Thymus (tissue), 11 donors: ENCODE results near the gene RBM25. TPM values are rescaled to one million over a fixed set of nuclear protein-coding genes. Genes with fewer than 3 reads are reported as not detected.

Source experiments
- DNase-seq, 9 donors: peaks; one replicate each; pipeline ENCODE4 v3.0.0-alpha.2; 2013; ENCODE audit warnings: low spot score in 9 of 9, low read depth in 6 of 9, missing footprints in 1 of 9
- H3K27ac ChIP-seq, 2 donors: one replicate each; pipeline ENCODE4 v1.5.1; 2013; ENCODE audit warnings: control low read depth in 1 of 2, low read depth in 1 of 2, low read length in 1 of 2, mild to moderate bottlenecking in 1 of 2, moderate library complexity in 1 of 2
- H3K27me3 ChIP-seq, 2 donors: one replicate each; pipeline ENCODE4 v1.5.1; 2013; ENCODE audit warnings: low read length in 1 of 2; ENCODE audit not compliant: control insufficient read depth in 2 of 2, insufficient read depth in 1 of 2
- H3K36me3 ChIP-seq, 2 donors: one replicate each; pipeline ENCODE4 v1.5.1; 2013; ENCODE audit warnings: low read length in 1 of 2, mild to moderate bottlenecking in 1 of 2, moderate library complexity in 1 of 2; ENCODE audit not compliant: control insufficient read depth in 2 of 2, insufficient read depth in 2 of 2
- H3K4me1 ChIP-seq, 2 donors: one replicate each; pipeline ENCODE4 v1.5.1; 2013; ENCODE audit warnings: low read length in 2 of 2; ENCODE audit not compliant: control insufficient read depth in 2 of 2, insufficient read depth in 2 of 2
- H3K4me3 ChIP-seq, 2 donors: one replicate each; pipeline ENCODE4 v1.5.1; 2013; ENCODE audit warnings: low read length in 2 of 2, control low read depth in 1 of 2, mild to moderate bottlenecking in 1 of 2
- H3K9me3 ChIP-seq, 2 donors: one replicate each; pipeline ENCODE4 v1.5.1; 2013; ENCODE audit warnings: low read length in 1 of 2, mild to moderate bottlenecking in 1 of 2; ENCODE audit not compliant: control insufficient read depth in 2 of 2, insufficient read depth in 1 of 2
- WGBS: extraction: QIAGEN DNeasy Blood & Tissue Kit; methylation state at CpG from one replicate; pipeline ENCODE4 v1.1.7; 2013; 5-methylcytosine and 5-hydroxymethylcytosine counted together
- polyA plus RNA-seq: library from polyadenylated mRNA; stranded (reverse); fragments of 200-250 nt; gene quantifications from one replicate; pipeline ENCODE4 v1.2.3, GENCODE V29; 2013
- total RNA-seq: library from RNA; stranded (reverse); fragments of 120-200 nt; gene quantifications from one replicate; pipeline ENCODE4 v1.2.4, GENCODE V29; 2013
- donor health status: healthy.

The RBM25 gene
- total and polyA plus RNA-seq, 2 donors, result 41.7 to 88.6 TPM

DNA sequence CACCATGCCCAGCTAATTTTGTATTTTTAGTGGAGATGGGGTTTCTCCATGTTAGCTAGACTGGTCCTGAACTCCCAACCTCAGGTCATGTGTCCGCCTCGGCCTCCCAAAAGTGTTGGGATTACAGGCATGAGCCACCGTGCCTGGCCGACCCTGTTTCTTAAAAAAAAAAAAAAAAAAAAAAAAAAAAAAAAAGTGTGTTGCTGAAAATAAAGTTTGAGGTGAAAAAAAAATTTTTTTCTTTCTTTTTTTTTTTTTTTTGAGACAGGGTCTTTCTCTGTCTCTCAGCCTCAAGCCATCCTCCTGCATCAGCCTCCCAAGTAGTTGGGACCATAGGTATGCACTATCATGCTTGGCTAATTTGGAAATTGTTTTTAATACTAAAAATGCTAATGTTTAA is 11.3 kb downstream of the RBM25 start:
- Histone ChIP-seq H3K4me1 (no peaks in the 10 kb centered on the region), H3K27me3 (no peaks in the 10 kb centered on the region), H3K4me3 (no peak overlapping the region), H3K27ac (no peak overlapping the region), H3K9me3 (no peaks in the 10 kb centered on the region), H3K36me3 (peaks cover 32 to 46% of the 10 kb centered on the region in 2 donors)
- WGBS, result 97% methylated on average over 4 of the region's 4 CpGs
- no peak for DNase-seq

DNA sequence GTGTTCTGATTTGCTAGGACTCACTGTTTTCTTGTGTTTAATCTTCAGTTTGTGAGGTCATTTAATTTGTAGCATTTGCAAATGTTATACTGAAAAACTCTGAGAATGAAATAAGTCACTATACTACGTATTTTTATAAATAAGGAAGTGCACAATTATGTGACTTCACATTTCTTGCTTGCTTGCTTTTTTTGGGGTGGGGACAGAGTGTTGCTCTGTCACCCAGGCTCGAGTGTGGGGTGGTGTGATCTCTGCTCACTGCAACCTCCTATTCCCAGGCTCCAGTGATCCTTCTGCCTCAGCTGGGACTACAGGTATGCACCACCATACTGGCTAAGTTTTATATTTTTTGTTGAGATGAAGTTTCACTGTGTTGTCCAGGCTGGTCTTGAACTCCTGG is 32.7 kb downstream of the RBM25 start:
- Histone ChIP-seq H3K9me3 (no peaks in the 10 kb centered on the region), H3K36me3 (peaks cover 41 to 81% of the 10 kb centered on the region in 2 donors), H3K27ac (no peak overlapping the region), H3K27me3 (no peaks in the 10 kb centered on the region), H3K4me1 (no peaks in the 10 kb centered on the region), H3K4me3 (no peak overlapping the region)
- DNase-seq, result no peak
- 96% methylated on average over 2 of the region's 2 CpGs for WGBS

DNA sequence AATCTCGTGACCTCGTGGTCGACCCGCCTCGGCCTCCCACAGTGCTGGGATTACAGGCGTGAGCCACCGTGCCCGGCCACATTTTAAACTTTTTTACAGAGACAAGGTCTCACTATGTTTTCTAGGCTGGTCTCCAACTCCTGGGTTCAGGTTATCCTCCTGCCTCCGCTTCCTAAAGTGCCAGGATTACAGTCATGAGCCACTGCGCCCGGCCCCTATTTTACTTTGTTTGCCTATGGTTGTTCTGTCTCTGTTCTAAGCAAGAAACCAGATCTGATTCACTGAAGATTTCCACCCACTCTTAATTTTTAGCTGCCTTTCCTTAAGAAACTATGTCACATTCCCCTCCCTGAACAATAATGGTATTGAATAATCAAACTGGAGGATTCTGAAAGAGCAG is 39.1 kb downstream of the RBM25 start:
- Histone ChIP-seq H3K9me3 (no peaks in the 10 kb centered on the region), H3K27ac (no peak overlapping the region), H3K36me3 (peaks cover 39 to 71% of the 10 kb centered on the region in 2 donors), H3K27me3 (no peaks in the 10 kb centered on the region), H3K4me1 (no peaks in the 10 kb centered on the region), H3K4me3 (no peak overlapping the region)
- no peak for DNase-seq
- 97% methylated on average over 11 of the region's 11 CpGs for WGBS

DNA sequence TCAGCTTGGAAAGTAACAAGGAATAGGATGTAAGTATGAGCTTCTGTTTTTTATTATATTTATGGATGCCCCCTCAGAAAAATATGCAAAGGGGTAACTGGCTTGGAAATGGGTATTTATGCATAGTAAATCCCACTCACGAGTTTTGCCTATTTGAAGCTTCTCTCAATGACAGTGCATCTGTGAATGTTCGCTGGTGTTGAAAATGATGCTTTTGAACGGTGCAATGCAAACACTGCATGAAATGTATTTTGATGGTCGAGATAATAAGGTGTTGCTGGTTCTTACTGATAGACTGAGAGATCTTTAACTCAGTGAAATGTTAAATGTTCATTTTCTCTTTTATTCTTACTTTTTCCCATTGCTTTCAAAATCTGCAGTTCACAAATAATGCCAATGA is 42.0 kb downstream of the RBM25 start:
- Histone ChIP-seq H3K4me1 (no peaks in the 10 kb centered on the region), H3K27ac (no peak overlapping the region), H3K9me3 (no peaks in the 10 kb centered on the region), H3K4me3 (no peak overlapping the region), H3K36me3 (peaks cover 48 to 75% of the 10 kb centered on the region in 2 donors), H3K27me3 (no peaks in the 10 kb centered on the region)
- no peak for DNase-seq
- WGBS, result 98% methylated on average over 4 of the region's 4 CpGs

DNA sequence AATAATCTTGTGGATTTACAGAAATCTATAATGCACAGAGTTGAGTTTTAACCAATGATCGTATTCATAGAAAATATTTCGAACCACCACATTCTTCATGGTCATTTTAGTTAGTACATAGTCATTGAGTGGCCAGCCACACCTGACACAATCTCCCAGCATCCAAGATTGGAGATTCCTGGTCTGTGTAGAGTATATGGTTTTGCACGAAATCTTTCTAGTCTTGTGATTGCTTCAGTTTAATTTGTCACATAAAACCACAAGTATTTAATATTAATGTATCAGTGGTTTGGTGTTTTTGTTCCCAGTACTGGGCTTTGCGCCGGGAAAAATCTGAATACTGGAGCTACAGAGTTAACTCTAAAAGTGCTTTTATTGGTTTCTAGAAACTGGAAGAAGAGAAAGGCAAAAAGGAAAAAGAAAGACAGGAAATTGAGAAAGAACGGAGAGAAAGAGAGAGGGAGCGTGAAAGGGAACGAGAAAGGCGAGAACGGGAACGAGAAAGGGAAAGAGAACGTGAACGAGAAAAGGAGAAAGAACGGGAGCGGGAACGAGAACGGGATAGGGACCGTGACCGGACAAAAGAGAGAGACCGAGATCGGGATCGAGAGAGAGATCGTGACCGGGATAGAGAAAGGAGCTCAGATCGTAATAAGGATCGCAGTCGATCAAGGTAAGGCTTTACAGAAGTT is 44.6 kb downstream of the RBM25 start:
- Histone ChIP-seq H3K36me3 (peaks cover 34 to 76% of the 10 kb centered on the region in 2 donors), H3K27me3 (no peaks in the 10 kb centered on the region), H3K4me3 (no peak overlapping the region), H3K4me1 (no peaks in the 10 kb centered on the region), H3K27ac (no peak overlapping the region), H3K9me3 (no peaks in the 10 kb centered on the region)
- WGBS, result 98% methylated on average over 27 of the region's 27 CpGs
- DNase-seq, result no peak

DNA sequence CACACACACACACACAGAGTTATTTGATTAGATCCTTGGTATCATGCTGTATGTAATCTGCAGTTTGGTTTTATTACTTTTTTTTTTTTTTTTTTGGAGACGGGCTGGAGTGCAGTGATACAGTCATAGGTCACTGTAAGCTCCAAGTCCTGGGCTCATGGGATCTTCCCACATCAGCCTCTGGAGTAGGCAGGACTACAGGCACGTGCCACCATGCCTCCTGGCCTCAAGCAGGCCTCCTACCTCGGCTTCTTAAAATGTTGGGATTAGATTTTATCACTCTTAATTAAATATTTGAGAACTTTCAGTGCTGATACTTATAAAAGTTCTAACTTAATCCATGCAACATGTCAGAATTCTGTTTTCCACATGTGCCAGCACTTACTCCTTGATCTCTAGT is 46.7 kb downstream of the RBM25 start:
- 98% methylated on average over 3 of the region's 3 CpGs for WGBS
- Histone ChIP-seq H3K4me3 (no peak overlapping the region), H3K27me3 (no peaks in the 10 kb centered on the region), H3K9me3 (no peaks in the 10 kb centered on the region), H3K27ac (no peak overlapping the region), H3K36me3 (peaks cover 42 to 79% of the 10 kb centered on the region in 2 donors), H3K4me1 (no peaks in the 10 kb centered on the region)
- DNase-seq, result no peak

DNA sequence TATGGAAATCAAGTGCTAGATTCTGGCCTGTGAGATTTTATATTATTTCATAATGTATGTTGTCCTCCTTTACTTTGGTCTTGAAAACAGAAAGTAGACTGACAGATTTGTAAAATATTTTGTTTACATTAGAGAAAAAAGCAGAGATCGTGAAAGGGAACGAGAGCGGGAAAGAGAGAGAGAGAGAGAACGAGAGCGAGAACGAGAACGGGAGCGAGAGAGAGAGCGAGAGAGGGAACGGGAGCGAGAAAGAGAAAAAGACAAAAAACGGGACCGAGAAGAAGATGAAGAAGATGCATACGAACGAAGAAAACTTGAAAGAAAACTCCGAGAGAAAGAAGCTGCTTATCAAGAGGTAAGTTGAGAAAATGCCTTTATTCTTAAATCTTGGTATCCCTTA is 47.4 kb downstream of the RBM25 start:
- Histone ChIP-seq H3K27me3 (no peaks in the 10 kb centered on the region), H3K4me3 (no peak overlapping the region), H3K4me1 (no peaks in the 10 kb centered on the region), H3K27ac (no peak overlapping the region), H3K36me3 (peaks cover 42 to 79% of the 10 kb centered on the region in 2 donors), H3K9me3 (no peaks in the 10 kb centered on the region)
- no peak for DNase-seq
- 98% methylated on average over 16 of the region's 16 CpGs for WGBS

DNA sequence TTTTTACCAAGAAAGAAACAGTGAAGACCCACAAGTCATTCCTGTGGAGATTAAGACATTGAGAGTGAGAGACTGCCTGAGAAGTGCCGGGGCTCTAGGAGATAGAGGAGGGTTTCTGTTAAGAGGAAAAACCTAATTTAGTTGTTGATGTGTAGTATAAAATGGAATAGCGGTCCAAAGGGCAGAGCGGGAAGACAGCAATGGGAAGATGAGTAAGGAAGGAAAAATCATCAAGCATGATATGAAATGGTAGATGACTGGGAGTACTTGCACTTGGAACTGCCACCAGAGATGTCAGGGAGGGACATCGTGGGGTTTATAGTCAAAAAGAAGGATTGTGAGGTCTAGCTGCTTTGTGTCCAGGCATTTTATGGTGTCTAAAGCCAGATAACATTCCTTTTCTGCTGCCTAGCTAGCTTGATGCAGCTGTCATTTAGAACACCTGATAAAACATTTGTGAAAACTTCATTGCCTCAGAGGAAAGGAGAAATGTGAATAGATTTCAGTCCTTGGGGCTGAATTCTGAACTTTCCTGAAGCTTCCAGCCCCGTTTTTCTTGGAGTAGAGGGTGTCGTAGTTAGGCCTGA is 57.8 kb downstream of the RBM25 start:
- no peak for DNase-seq
- 97% methylated on average over 6 of the region's 6 CpGs for WGBS
- no peaks in the 10 kb centered on the region for H3K27me3 ChIP-seq
- no peaks in the 10 kb centered on the region for H3K4me1 ChIP-seq
- no peak overlapping the region for H3K4me3 ChIP-seq
- no peak overlapping the region for H3K27ac ChIP-seq
- H3K36me3 ChIP-seq, result peaks cover 41 to 79% of the 10 kb centered on the region in 2 donors
- H3K9me3 ChIP-seq, result no peaks in the 10 kb centered on the region

DNA sequence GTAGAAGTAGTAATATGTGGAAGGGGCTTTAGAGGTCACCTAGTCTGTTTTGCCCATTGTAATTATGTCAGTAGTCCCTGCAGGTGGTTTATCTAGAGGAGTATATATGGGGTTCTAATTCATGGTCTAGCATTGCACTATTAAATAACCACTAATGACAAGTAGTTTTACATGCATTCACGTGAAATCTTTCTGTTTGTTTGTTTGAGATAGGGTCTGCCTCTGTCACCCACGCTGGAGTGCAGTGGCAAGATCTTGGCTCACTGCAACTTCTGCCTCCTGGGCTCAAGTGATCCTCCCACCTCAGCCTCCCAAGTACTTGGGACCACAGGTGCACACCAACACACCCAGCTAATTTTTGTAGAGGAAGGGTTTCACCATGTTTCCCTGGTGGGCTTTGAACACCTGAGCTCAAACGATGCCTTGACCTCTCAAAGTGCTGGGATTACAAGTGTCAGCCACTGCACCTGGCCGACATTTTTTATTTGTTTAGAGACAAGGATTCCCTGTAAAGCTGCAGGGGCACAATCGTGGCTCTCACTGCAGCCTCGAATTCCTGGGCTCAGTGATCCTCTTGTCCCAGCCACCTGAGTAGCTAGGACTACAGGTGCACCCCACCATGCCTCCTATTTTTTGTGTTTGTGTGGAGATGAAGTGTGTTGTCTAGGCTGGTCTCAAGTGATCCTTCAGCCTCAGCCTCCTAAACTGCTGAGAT is 66.0 kb downstream of the RBM25 start:
- Histone ChIP-seq H3K4me3 (no peak overlapping the region), H3K4me1 (no peaks in the 10 kb centered on the region), H3K27me3 (no peaks in the 10 kb centered on the region), H3K27ac (no peak overlapping the region), H3K36me3 (peaks cover 5 to 41% of the 10 kb centered on the region in 2 donors), H3K9me3 (no peaks in the 10 kb centered on the region)
- WGBS, result 96% methylated on average over 6 of the region's 6 CpGs
- DNase-seq, result no peak
